Fibroblast of skin of abdomen (primary cell): Measurements from ENCODE around the gene TSPAN9.
A peak's percentile ranks its signal among the peaks of the same experiment; 100 is the strongest.

ENCODE experiments used
- DNase-seq: peaks from one replicate; pipeline ENCODE4 v3.0.0-alpha.2; 2013

The TSPAN9 gene

DNA sequence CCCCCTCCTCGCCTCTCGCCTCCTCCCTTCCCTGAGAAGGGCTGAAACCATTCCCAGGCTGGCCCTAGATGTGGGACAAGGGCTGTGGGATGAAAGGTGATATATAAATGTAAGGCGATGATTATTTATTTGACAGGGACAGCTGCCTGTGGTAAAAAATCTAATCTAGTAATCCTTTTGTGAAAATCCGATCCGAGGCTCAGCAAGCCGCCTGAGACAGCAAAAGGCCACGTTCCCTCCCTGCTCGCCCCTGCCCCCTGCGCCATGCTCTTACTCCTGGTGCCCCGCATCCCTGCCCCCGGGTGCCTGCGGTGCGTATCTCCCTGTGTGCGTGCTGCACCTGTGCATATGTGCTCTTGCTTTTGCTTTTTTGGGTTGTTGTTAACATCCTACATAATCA lies 65.2 kb downstream of the TSPAN9 start:
- no peak for DNase-seq

DNA sequence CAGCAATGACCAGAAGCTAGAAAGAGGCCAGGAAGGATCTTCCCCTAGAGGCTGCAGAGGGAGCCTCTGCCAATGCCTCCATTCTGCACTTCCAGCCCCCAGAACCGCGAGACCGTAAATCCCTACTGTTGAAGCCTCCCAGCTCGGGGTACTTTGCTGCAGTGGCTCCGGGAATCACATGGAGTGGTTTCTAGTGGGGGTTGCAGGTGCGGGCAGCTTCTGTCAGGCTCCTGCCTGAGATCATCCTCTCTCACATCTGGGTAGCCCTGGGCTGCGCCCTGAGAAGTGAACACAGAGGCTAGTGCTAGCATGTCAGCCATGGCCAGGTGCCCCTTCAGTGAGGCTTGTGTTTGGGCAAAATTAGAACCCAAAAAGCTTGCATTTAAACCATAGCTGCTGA lies 67.3 kb downstream of the TSPAN9 start:
- DNase-seq = no peak

DNA sequence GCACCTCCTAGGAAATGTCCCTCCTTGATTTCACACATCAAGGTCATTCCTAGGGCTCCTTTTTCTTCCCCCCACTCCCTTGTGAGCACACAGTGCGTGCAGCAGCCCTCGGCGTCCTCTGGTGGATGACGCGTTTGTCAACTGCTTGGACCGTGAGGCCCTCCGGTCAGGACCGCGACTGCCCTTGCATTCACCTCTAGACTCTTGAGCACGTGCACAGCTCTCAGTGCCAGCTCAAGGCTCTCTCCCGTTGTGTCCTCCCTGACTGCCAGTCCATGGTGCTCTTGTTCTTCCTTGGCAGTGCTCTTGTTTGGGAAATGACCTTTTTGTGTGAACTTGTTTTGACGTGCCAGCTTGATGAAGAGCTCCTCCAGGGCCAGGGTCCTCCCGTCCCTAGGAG lies 67.9 kb downstream of the TSPAN9 start:
- no peak for DNase-seq

DNA sequence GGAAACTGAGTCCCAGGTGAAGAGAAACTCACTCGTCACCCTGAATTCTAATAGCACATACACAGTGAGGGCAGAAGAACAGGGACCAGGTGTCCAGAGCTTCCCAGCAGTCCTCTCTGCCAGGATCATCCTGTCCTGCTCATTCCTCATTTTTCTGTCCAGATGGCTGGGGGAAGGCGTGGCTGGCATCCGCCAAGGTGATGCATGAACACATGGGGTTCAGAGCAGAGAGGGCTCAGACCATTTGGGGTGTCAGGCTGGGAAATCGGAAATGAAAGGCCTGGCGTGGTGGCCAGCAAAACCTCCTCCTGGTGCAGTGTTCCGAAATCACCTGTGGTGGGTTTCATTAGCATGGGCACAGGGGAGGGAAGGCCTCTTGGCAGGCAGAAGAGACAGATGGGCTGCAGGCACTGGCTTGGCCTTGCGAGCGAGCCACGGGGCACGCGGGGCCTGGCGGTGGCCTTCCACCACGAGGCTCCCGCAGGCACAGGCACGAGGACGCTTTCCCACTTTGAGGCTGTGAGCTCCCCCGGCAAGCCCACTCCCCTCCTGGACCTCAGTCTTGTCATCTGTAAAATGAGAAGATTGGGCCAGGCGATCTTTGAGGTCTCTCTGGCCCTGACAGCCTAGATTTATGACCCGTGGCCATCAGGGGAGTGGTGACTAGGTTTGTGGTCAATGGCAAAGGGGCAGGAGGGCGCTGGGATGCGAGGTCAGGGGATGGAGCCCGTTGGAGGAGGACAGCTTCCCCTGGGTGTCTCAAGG lies 68.5 kb downstream of the TSPAN9 start:
- no peak for DNase-seq

DNA sequence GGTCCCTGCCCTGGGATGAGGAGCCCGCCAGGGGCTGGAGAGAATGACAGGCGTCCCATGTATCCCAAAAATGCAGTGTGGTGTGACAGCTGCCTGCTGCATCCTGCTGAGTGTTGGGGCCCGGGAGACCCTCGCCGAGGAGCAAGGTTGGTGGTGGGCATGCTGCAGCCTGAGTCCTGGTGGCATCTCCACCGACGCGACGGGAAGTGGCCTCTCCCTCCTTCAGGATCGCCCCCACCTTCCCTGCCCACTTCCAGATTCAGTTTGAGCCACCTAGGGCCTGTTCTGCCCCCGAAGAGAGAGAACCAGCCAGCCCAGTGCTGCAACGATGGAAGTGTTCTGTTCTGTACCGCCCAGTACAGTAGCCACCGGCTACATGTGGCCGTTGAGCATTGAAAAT lies 70.1 kb downstream of the TSPAN9 start:
- no peak for DNase-seq

DNA sequence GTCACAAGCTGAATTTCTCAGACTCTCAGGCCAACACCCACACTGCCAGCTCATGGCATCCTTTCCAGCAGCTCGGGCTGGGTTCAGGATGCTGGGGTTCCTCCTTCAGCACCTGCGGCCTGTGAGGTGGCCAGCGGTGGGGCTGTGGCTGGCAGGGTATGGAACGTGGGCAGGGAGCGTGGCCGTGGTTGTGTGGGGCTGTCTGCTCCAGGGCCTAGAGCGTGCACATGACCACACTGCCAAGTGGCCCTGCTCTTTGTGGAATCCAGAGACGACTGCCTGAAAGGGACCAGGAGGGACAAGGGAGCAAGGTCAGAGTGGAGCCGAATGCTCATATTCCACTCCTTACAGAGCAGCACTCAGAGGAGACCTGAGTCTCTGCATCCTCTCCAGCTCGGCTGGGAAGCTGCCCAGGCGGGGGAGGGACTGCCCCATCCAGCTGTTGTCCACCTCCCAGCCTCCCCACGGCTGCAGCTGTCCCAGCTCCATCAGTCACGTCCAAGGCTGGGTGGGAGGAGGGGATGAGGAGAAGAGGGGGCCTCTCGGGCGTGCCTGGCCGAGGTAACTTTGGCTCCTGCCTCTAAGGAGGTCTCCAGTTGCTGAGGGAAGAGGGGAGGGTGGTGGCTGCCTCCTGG lies 71.3 kb downstream of the TSPAN9 start:
- DNase-seq = no peak

DNA sequence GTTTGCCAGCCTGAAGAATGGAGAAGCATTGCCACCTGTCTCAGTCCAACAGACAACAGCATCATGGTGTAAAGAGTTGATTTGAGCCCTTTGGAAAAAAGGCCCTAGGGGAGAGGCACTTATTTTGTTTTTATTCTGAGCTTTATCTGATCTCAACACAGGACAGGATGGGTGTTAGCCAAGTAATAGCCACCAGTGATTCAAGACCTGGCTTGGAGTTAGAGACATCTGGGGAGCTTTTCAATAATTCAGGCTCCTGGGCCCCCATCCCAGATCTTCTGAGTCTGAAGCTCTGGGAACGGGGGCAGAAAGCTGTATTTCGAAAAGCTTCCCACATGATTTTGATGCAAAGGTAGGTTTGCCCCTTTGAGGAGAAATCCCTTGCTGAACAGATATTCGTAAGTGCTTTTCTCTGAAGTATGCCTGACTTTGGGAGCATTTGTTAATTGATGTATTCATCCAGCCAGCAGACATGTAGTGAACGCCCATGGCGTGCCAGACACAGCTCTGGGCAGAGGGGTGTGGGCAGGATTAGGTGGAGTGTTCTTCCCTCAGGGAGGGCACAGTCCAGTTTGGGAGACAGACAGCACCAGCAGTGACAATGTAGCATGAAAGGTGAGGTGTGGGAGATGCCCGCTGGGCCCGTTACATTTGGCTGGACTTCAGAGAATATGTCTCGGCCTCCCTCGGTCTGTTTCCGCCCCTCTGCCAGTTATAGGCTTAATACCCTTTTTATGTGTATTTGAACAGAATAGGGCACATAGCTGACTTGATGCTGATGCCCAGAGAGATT lies 72.5 kb downstream of the TSPAN9 start:
- DNase-seq = no peak

DNA sequence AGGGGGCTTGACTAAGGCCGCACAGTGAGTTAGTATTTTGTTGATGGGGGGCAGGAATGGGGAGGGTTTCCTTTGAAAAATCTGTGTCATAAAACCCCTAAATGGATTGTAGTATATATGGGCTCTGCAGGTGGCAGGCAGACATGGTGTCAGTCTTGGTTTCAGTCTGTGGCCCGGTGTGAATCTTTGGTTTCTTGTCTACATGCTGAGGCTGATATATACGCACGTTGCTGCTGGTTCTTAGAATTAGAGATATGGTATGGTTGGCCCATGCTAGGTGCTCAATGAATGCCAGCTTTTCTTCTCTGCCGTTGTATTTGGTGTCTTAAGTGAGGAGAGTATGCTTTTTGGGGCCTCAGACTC lies 73.1 kb downstream of the TSPAN9 start:
- DNase-seq = no peak

DNA sequence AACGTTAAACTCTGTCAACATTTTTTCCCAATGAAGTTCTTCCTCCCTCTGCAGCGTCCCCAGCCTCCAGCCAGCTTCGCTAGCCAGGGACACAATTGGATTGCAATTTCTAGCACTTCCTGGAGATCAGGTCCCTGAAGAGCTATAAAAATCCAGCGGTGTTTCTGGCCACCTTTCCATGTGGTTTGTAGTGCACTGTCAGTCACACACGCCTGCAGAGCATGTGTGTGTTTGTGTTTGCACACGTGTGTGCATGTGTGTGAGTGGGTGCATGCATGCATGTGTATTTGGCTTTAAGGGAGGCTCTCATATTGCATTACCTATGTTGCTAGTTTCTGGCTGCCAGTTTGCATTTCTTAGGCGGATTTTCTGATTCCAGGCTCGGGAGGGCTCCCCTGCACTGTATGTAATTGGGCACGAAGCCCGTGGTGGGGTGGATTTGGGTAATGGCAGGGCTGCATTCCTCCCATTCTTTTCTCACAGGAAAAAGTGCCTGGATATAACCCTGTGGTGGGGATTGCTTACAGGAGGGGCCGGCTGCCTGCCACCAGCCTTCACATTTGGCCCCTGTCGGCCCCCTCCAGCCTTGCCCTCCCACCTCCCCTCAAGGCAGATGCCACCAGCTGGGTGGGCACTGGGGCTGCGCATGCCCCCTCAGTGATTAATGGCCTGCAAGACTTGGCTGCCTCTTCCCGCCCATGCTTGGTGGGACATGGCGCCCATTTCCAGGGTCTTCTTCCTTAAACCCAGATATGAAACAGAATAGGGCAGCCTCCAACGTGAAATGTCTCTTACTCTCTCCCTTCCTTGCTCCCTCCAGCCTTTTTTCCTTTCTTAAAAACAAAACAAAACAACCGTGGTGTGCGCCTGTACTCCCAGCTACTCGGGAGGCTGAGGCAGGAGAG lies 74.0 kb downstream of the TSPAN9 start:
- DNase-seq = peak; percentile 82

DNA sequence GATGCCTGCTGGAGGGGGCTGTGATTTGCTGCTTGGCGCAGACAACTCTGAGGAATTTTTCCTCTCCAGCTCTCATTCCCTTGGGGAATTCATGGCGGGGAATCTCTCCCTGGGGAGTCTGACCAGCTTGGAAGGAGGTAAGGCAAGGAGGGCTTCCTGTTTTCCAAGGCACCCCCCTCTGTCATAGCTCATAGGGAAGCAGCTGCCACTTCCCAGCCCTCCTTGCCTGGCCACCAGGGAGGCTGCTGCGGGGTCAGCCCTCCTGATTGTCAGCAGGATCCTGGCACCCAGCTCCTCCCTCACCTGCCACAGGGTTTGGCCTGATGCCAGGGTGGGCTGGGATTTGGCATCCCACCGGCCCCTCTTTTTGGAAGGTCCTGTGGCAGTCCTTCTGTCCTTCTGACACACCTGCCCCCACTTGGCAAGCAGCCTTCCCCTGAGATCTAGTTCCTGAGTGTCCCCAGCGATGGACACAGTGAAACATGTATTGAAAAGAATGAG lies 74.9 kb downstream of the TSPAN9 start:
- DNase-seq = peak; percentile 80

DNA sequence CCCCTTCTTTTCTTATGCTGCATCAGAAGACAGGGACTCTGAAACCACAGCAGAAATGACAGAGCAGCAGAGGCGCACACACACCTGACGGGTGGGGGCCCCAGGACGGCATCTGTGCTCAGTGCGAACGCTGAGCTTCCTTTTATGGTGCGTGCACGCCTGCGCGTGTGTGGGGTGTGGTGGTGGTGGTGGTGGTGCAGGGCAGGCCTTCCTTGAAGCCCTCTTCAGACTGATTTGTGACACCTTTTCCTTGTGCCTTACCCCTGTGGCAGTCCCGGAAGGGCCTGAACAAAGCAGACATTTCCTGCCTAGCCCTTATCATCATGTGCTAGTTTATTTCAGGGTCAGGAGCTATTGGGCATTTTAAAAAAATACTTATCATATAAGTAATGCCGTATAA lies 75.7 kb downstream of the TSPAN9 start:
- DNase-seq = no peak

DNA sequence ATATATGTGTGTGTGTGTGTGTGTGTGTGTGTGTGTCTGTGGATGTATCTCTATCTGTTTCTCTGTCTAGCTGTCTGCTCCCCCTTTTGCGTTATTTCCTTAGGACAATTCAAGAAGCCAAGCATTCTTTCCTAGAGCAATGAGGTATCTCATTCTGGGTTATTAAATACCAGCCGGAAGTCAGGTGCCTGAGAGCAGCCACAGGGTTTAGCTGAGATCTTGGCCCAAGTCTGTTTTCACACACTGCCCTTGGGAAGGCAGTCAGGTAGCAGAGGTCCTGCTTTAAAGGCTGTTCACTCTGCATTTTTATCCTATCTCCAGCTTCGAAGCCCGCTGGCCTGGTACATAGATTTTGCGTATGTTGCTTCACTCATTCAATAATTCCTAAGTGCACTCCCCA lies 76.8 kb downstream of the TSPAN9 start:
- DNase-seq = no peak

DNA sequence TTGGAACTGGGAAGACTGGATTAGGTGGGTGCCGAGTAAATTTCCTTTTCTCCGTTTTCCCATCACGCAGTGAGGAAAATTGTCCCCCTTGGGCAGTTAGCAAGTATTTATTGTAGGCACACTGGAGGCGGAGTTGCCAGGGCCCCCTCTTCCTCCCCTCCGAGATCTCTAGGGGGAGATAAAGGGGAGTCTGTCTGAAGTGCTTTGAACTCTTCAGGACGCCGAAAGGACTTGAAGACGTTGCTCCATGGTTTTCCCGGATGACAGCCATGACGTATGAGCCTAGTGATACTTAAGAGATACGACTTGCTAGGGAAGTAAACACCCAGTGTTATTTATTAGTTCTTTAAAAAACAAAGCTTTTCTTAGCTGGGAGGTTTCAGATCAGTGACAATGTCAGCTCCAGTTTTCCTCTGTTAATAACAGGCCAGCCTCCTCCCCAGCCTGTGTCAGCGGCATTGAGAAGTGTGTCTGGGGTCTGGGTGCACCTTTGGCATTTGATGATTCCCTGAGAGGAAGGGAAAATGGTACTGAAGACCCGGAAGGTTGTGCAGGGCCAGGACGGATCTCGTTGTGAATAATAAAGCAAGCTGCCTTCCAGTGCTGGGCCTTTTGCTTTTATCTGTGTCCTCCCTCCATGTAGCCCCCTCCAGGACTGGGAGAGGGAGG lies 78.7 kb downstream of the TSPAN9 start:
- DNase-seq = no peak

DNA sequence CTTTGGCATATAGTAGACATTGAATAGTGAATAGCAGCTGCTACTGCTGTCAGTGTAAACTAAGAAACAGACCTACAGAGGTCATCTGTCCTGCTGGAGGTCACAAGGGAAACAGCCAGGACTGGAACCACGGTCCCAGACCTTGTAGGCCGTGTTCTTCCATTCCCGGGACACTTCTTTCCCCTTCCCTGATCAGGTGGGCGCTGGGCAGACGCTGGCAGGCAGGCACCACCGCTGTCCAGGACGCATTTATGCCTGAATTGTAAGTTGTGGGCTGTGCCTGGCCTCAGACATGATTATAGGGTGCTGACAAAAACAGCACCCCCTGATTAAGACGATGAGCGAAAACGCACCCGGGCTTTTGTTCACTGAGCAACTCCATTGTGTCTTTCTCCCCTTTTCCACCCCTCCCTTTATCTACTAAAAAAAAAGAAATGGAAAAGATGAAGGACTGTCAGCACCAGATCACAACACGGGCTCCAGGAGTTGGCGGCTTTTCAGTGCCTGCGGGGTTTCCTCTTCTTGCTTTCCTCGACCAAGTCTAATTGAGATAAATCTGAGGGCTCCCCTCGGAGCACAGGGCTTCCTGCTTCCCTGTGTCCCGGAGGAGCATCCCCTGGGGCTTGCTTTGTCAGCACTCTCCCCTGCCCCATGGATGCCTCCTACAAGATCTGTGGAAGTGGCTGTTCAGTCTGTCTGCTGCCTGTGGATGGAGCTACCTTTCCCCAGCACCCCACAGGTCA lies 80.6 kb downstream of the TSPAN9 start:
- no peak for DNase-seq

DNA sequence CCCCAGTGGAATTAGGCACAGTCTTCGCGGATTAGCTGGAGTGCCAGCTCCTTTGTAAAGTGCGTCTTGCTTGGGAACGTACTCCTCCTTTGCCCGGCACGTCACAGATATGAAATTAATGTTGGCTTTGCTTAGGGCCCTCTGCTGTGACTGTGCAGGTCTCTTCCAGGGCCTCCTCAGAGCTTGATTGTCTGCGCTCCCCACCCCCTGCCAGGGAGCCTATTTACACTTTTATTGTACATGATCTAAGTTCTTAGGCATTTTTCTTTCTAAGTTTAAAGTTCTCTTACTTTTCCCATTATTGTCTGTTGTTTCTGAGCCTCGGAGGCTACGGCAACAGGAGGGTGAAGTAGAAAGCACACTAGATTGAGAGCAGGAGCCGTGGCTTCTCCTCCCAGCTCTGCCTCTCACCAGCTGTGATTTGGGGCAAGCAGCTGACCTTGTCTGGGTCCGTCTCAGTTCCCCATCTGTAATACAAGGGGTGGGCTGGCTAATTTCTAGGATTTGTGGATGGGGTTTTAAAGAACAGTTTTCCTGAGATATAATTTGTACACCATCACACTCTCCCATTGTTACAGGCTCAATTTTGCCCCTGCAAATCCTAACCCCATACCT lies 81.8 kb downstream of the TSPAN9 start:
- DNase-seq = peak; percentile 58

DNA sequence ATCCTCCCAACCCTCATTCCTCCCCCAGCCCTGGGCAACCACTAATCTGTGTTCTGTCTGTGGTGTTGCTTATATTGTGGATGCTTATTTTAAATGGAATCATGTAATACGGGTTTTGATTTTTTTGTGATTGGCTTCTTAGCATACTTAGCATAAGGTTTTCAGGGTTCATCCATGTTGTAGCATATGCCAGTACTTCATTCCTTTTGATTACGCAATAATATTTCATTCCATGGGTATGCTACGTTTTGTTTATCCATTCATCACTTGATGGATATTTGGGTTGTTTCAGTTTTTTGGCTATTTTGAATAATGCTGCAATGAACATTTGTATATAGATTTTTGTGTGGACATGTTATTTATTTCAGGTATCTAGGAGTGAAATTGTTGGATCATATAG lies 82.9 kb downstream of the TSPAN9 start:
- peak; percentile 37 for DNase-seq

DNA sequence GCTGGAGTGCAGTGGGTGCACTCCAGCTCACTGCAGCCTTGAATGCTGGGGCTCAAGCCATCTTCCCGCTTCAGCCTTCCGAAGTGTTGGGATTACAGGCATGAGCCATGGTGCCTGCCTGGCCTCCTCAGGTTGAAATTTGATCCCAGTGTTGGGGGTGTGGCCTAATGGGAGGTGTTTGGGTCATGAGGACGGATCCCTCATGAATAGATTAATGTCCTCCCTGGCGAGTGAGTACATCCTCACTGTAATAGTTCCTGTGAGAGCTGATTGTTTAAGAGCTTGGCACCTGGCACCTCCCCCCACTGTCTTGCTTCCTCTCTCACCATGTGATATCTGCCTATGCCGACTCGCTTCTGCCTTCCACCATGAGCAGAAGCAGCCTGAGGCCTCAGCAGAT lies 84.7 kb downstream of the TSPAN9 start:
- DNase-seq = no peak

DNA sequence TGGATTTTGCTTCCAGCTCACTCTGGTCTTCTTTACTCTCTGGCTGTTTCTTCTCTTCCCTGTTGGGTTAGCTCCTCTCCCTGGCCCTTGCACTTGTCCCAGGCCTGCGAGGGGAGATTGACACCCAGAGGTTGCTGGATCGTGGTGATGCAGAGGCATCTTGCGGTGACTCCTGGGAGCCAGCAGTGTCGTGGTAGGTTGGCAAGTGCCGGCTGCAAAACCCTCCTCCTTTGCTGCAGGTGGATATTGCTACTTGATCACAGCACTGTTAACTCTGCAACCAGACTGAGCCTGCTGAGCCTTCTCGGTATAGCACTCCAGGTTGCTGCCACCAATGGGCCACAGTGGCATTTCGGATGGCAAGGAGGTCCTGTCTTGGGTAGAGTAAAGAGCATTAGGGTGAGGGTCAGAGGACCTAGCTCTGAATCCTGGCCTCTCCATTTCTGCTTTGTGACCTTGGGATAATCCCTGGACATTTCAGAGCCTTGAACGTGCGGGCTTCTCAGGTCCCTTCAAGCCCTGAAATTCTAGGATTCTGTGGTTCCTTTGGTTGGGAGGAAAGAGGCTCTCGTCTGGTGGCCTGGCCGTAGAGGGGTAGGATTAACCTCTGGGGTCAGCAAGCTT lies 87.4 kb downstream of the TSPAN9 start:
- no peak for DNase-seq

DNA sequence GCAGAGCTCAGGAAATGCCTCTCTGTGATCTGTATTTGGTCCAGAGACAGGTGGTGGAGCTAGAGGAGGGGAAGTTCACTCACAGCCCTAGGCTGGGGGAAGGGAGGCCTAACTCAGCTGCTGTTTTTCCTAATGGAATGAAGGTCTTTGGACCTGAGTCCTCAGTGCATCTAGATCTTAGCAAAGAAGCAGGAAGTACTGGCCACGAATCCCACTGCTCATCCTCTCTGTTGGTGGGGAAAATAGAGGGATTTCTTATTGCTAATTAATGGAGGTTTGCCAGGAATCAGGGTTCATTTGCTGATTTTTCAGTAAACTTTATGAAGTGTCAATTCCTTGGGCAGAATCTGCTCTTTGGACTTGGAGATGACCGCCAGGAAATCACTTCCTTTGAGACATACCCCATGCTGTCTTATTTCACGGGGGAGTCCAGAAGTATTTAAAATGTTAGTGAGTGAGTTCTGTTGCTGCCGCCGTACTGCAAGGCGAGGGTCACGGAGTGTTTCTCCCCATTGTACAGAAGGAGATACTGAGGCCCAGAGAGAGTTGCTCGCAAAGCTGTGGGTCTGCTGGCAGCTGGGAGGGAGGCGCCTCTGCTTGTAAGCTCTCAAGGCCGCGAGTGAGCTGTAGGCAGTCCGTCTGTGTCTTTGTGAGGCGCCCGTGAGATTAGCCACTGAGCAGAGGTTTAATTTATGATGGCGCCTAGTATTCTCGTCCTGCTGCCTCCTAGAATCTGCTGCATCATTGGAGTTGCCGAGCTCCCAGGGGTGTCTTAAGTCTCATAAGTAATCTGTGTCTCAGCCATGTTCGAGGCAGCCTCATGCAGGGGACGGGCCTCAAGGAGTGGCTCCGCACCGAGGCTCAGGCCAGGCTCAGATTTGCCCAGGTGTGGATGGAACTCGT lies 88.2 kb downstream of the TSPAN9 start:
- DNase-seq = no peak
